Measurements from ENCODE around the gene MRPL10. TPM values are rescaled to one million over a fixed set of nuclear protein-coding genes. Genes with fewer than 3 reads are reported as not detected.

The MRPL10 gene
- 31.5 and 33.6 TPM in 2 replicates for total RNA-seq

DNA sequence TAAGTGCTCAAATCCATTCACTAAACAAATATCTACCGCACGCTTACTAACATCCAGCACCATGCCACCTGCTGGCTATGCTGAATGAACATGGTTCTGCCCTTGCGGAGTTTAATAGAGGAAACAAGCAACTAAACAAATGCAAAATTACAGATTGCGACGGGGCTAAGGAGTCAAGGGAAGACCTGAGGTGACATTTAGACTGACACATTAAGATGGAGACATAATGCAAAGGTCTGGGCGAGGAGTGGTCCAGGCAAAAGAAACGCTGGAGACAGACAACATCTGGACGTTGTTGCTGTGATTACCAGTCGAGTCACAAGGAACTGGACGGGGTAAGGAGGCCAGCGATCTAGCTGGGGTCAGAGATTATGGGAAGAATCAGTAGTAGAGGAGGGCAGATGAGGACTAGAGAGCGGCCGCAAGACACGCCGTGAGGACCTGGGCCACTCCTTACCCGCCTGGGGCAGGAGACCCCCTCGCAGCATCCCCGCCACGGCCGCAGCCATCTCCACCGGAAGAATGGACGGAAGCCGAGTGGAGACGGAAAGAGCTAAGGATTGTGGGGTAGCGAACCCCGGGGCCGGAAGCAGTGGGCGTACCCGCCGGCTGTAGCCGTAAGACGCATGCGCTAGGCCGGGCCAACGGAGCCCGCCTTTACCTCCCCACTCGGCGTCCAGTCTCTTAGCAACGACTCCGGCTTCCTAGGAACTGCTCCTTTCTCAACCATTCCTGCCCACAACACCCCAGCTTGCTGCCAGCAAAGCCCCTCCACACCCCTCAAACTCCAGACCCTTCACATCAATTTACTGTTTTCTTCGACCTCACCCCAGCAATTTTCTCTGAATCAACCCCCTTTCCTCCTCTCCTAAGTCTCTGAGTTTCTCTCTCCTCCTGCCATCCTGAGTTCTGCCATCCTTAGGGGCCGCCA lies at the start of gene MRPL10, which contains the start of gene LRRC46:
Gene MRPL10 (minus strand): TSS at position 539 of the 931 bp plus-strand sequence. CDS start 30 bp downstream, at position 509.
Gene LRRC46 (plus strand): TSS at position 668 of the 931 bp plus-strand sequence. CDS start 320 bp downstream, outside the sequence.

GRCh38 chr17:47850692-47851573 lies 19.6 kb upstream of the MRPL10 start, which contains the start of gene SP6:
Gene SP6, minus strand, starts transcription at chr17:47851163. Its CDS starts 2,734 bp downstream, at chr17:47848429.

DNA sequence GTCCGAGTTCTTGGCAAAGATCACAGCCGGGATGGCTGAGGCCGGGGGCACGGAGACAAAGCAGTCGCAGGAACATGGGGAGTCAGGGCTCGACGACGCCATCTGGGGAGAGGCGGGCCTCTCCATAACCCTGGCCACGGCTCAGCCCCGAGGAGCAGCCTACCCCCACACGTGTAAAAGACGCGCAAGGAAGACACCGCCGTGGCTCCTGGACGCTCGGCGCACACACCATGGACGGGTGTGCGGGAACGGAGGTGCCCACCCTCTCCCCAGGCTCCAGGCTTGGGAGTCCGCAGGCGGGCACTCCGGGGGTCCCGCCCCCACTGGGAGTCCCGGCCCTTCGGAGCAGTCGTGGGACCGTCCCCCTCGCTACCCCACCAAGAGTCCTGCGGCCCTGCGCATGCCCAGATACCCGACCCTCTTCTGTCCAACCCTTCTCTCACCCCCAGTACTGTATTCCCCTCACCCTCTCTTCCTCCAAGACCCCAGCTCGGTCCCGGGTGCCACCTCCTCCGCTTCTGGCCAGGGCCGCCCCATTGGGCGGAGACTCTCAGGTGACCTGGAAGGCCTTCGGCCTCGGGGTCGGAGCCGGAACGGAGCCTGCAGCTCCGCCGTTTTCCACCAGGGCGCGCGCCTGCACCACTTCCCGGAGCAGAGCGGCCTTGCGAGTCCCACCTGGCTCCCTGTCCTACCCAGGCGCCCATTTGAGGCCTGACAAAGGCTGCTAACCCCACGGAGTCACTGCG lies 9.6 kb upstream of the MRPL10 start, which contains the start of gene SCRN2:
Gene SCRN2 (minus strand): TSS at position 532 of the 746 bp plus-strand sequence. CDS start 430 bp downstream, at position 102.

GRCh38 chr17:47821424-47822391 lies 9.6 kb downstream of the MRPL10 start, which contains the start of gene OSBPL7:
Gene OSBPL7, minus strand, starts transcription at chr17:47821794. Its CDS starts 1,516 bp downstream, at chr17:47820278.

Other genes with a start within 250 kb of the MRPL10 start
- 282 and 311 TPM in 2 replicates for gene KPNB1, start 181.6 kb downstream of the MRPL10 start, total RNA-seq
- 11.1 and 12.5 TPM in 2 replicates for gene TBKBP1, start 137.4 kb downstream of the MRPL10 start, total RNA-seq
- not detected in 2 replicates for gene TBX21, start 98.3 kb downstream of the MRPL10 start, total RNA-seq
- gene OSBPL7, start 9.7 kb downstream of the MRPL10 start, total RNA-seq = 6.8 and 9.5 TPM in 2 replicates
- 0.11 and 0.13 TPM in 2 replicates for gene LRRC46, start 129 bp upstream of the MRPL10 start, total RNA-seq
- gene SCRN2, start 9.7 kb upstream of the MRPL10 start, total RNA-seq = 29.4 and 36.5 TPM in 2 replicates
- gene SP6, start 19.6 kb upstream of the MRPL10 start, total RNA-seq = 0.22 and 0.26 TPM in 2 replicates
- gene SP2, start 64.7 kb upstream of the MRPL10 start, total RNA-seq = 2.2 and 2.6 TPM in 2 replicates
- 46.6 and 47.6 TPM in 2 replicates for gene PNPO, start 110.0 kb upstream of the MRPL10 start, total RNA-seq
- 0.11 TPM in 1 of 2 replicates, not detected in the other for gene PRR15L, start 126.3 kb upstream of the MRPL10 start, total RNA-seq
- 51.1 and 55.5 TPM in 2 replicates for gene CDK5RAP3, start 139.6 kb upstream of the MRPL10 start, total RNA-seq
- 174 and 180 TPM in 2 replicates for gene COPZ2, start 206.3 kb upstream of the MRPL10 start, total RNA-seq
- 150 and 167 TPM in 2 replicates for gene NFE2L1, start 216.8 kb upstream of the MRPL10 start, total RNA-seq

Data from articular chondrocyte of knee joint (primary cell).